Right renal pelvis (tissue), 4 donors: ENCODE data around the gene BTK. TPM values are rescaled to one million over a fixed set of nuclear protein-coding genes. Genes with fewer than 3 reads are reported as not detected.

ENCODE experiments used
- DNase-seq, 4 donors: peaks; one replicate each; pipeline ENCODE4 v3.0.0-alpha.2; 2013; ENCODE audit warnings: low read depth in 4 of 4, low spot score in 3 of 4, missing footprints in 1 of 4
- polyA plus RNA-seq, 4 donors: library from polyadenylated mRNA; unstranded; fragments of 120-200 nt; gene quantifications; one replicate each; pipeline ENCODE4 v1.2.1, GENCODE V29; 2013; ENCODE audit not compliant: insufficient read length in 4 of 4

Gene BTK
- polyA plus RNA-seq, 4 donors = 1.4 to 3.9 (median 2.1) TPM

GRCh38 chrX:101394372-101394771, 8.4 kb upstream of the BTK start:
- DNase-seq = no peak

- DNase-seq = no peak
These were observed 7.7 kb upstream of the BTK start for GRCh38 chrX:101393530-101394305.

- no peak for DNase-seq
These were observed 5.8 kb upstream of the BTK start for GRCh38 chrX:101391831-101392230.

- DNase-seq = peak; percentile 68 to 80 (median 74)
These were observed 4.9 kb upstream of the BTK start, which contains the start of gene RPL36A for GRCh38 chrX:101390664-101391525. RPL36A (plus strand) TSS chrX:101391011; CDS start chrX:101391044, 33 bp downstream.

GRCh38 chrX:101388604-101389003, 2.6 kb upstream of the BTK start:
- no peak for DNase-seq

GRCh38 chrX:101386542-101386885, 523 bp upstream of the BTK start:
- no peak for DNase-seq

GRCh38 chrX:101385026-101385684, 836 bp downstream of the BTK start:
- DNase-seq = no peak

GRCh38 chrX:101383679-101384205, 2.2 kb downstream of the BTK start:
- no peak for DNase-seq

GRCh38 chrX:101377547-101377946, 8.4 kb downstream of the BTK start:
- DNase-seq = no peak

- no peak for DNase-seq
These were observed 15.0 kb downstream of the BTK start for GRCh38 chrX:101370888-101371504.

- no peak for DNase-seq
These were observed 16.3 kb downstream of the BTK start for GRCh38 chrX:101369687-101370086.

GRCh38 chrX:101368800-101369199, 17.2 kb downstream of the BTK start:
- no peak for DNase-seq

- no peak for DNase-seq
These were observed 20.6 kb downstream of the BTK start for GRCh38 chrX:101365301-101365795.

GRCh38 chrX:101362757-101363156, 23.2 kb downstream of the BTK start:
- DNase-seq = no peak

GRCh38 chrX:101362116-101362515, 23.9 kb downstream of the BTK start:
- no peak for DNase-seq

- no peak for DNase-seq
These were observed 25.6 kb downstream of the BTK start for GRCh38 chrX:101360390-101360789.

GRCh38 chrX:101359966-101360365, 26.0 kb downstream of the BTK start:
- DNase-seq = no peak

GRCh38 chrX:101357166-101357795, 28.7 kb downstream of the BTK start:
- no peak for DNase-seq

- DNase-seq = no peak
These were observed 36.8 kb downstream of the BTK start for GRCh38 chrX:101349193-101349562.
